Dedifferentiated amniotic fluid mesenchymal stem cell (primary cell): ENCODE data around the gene TGFBR3.

Experiments
- DNase-seq: peaks from one replicate; pipeline ENCODE4 v3.0.0-alpha.2; 2016; ENCODE audit errors: extremely low spot score

TGFBR3 gene

DNA sequence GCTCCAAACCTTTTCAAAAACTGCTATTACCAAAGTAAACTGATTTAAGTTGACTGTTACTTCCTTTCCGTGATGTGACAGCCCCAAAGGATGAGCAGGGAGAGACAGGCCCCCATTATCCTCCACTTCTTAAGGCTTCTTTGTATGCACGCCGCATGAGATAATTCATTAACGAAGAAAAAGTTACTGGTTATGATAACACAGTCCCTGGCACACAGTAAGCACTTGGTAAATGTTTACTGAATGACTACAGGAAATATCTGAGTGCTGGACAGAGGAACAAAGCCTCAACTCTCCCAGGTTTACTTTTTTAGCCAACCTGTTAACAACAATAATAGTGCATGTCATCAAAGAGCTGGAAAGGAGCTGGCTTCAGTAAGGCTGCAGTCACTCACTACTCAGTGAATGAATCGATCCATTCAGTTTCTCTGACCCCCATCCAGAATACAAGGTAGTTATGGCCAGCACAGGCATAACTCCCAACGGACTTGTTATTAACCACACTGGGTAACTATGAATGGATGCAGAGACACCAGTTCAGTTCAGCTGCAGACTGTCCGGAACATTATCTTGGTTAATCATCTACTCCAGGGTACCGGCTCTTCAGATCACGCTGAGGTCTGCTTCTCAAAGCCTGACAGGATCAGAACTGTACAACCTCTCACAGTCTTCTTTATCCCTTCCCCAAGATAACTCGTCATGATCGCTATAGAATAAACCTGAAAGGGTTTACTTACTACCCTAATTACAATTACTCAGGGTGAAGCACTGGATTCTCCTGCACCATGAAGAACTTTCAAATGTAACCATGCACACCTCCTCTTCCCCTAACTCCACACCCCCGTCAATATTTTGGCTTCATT, 58.3 kb downstream of the TGFBR3 start:
- no peak for DNase-seq

DNA sequence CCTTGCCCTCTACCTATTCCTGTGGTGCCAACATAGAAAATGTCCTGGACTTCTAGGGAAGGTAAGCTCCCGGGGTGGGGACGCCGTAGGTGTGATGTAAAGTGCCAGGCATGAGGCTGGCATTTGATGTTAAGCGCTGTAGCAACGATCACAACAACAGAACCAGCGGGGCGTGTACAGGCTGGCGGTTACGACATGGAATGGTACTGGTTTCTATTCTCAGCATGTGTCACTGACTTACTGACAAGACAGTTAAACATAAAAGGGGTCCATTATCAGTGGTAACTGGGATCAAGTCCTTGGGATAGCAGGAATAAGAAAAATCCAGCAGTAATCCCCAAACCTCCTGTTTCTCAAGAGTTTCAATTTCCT, 58.9 kb downstream of the TGFBR3 start:
- no peak for DNase-seq

GRCh38 chr1:91826649-91827048, 59.3 kb downstream of the TGFBR3 start:
- no peak for DNase-seq

DNA sequence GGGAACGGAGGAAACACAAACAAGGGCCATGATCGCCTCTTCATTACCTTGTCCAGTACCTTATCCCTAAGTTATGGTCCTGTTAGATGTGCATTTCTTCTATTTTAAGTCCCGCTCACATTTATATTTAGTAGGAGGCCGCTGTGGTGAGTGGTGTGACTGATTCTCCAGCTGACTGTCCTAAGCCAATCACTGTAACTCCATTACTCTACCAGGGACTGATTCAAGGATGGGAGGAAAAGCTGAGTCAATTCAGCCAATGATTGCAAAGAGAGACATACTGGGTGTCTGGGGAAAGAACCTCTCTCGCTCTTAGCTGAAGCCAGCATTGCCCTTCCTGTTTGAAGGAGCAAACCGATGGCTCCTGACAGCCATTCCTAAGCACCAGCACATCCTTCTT, 59.7 kb downstream of the TGFBR3 start:
- DNase-seq: no peak

- no peak for DNase-seq
These were observed 64.7 kb downstream of the TGFBR3 start for GRCh38 chr1:91821126-91821868.

DNA sequence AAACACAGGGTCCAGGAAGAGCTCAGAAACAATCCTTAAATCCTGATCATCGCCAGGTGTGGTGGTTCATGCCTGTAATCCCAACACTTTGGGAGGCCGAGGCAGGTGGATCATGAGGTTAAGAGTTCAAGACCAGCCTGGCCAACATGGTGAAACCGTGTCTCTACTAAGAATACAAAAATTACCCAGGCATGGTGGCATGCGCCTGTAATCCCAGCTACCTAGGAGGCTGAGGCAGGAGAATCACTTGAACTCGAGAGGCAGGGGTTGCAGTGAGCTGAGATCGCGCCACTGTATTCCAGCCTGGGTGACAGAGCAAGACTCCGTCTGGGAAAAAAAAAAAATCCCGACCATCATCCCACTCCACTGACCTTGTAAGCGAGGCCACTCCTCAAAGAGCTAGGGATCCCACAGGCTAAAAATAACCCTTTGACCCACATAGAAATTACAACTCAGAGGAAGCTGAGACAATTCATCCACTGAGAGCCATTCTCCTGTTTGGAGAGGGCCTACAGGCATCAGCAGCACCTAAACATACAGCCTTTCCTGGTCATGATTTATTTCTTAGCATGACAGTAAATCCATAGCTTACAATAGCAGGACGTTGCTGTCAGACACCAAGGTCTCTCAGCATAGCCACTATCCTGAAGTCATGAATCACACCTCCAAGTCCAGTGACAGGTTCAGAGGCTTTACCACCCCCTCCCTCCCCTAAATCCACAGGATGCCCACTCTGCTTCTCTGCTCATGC, 66.7 kb downstream of the TGFBR3 start:
- DNase-seq: no peak

- no peak for DNase-seq
These were observed 67.3 kb downstream of the TGFBR3 start for GRCh38 chr1:91818713-91818975.

DNA sequence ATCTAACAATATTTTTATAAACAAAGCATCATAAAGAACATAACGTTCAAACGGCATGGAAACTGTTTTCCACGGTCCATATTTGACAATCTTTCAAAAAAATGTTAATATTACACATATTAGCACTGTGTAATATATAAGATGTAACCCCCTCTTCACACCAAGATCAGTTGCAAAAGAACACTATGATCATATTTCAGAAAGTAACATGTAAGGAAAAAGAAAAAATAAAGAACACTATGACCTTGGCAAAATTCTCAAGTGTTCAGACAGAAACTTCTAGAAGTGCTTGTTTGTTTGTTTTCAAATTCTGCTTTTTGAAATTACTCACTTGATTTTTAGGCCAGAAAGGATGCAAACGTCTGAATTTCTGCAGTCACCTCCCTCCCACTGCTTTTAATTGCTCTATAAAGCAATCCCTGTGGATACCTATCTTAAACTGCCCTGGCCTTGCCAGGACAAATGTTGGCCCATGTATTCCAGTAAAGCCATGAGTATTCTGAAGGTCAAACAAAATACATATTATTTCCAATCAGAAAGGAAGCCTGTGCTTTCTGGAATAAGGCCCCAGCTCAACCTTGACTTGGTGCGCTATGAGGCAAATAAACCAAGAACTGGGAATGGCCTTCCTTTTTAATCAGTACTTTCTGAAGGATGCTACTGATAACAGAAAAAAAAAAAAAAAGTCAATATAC, 68.6 kb downstream of the TGFBR3 start:
- DNase-seq: no peak

- no peak for DNase-seq
These were observed 69.9 kb downstream of the TGFBR3 start for GRCh38 chr1:91816031-91816430.

DNA sequence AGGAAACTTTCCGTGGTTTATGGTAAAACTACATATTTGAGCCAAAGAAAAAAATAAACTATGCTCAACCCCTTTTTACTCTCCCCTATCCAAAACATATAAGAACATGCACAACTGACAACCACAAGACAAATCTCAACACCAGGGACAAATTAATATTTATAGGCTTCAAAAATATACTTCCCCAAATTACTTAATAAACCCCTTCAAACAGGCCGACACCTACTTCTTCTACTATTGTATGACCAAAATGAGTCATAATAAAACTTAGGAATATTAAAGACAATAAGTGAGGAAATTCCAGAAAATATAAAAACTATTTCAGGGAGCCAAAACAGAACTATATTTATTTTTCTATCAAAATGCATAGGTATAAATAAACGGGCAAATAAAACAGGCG, 71.5 kb downstream of the TGFBR3 start:
- DNase-seq: no peak

GRCh38 chr1:91813813-91814212, 72.1 kb downstream of the TGFBR3 start:
- DNase-seq: no peak

- no peak for DNase-seq
These were observed 74.5 kb downstream of the TGFBR3 start for GRCh38 chr1:91811363-91812025.

DNA sequence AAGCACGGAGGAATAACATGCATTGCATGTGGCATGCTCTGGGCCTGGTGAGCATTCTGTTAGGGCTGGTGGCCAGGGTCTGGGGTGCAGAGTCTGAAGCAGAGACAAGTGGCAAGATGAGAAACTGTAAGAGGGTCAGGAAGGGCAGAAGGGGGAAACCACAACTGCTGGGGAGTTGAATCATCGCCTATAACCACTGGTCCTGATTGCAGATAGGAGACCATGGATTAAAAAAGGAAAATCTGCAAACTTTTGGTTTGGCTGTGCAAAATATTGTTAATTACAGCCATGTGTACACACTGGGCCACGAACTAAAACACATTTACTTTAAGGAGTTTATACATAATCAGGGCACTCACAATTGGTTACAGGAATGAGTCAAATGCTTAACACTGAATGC, 76.6 kb downstream of the TGFBR3 start:
- DNase-seq: no peak

DNA sequence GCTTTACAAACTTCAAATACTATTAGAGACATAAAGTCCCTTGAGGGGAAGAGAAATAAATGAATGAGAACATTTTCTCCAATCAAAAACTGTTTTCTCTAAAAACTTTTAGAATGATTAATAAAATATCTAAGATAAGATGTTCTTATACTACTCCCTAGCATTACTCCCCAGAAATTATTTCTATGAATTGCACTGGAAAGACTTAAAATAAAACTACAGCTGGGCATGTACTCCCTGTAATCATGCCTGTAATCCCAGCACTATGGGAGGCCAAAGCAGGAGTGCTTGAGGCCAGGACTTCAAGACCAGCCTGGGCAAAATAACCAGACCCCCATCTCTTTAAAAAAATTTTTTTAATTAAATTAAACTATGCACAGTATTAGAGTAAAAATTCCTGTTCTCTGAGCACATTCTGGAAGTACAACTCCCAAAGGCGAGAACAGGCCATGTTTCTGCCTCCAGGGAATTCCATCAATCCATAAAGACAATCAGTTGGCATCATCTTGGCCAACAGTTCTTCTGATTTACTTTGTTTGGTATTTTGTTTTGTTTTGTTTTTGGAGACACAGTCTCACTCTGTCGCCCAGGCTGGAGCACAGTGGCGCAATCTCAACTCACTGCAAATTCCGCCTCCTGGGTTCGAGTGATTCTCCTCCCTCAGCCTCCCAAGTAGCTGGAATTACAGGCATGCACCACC, 77.9 kb downstream of the TGFBR3 start:
- no peak for DNase-seq

GRCh38 chr1:91806769-91807700, 78.9 kb downstream of the TGFBR3 start:
- DNase-seq: no peak

GRCh38 chr1:91806181-91806768, 79.7 kb downstream of the TGFBR3 start:
- DNase-seq: no peak

DNA sequence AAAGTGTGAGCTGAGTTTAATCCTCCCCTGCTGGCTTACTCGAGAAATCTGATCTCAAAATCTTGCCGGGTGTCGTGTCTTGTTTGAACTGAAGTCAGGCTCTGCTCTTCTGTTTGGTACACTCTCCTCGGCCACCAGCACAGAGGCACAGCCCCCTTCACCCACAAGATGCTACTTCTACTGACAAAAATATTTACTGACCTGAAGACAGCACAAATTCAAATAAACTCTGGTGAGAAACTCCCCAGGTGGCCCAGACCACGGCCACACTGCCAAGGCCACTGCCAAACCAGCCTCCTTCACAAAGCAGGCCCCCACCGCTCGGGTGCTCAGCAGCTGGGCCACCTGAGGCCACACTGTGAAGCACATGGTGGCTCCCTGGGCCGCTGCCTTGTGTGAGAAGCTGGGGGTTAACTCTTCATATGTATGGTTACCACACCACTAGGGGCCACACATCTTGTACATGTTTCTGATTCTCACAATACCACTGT, 80.6 kb downstream of the TGFBR3 start:
- DNase-seq: no peak

- DNase-seq: no peak
These were observed 81.4 kb downstream of the TGFBR3 start for GRCh38 chr1:91804546-91805023.

DNA sequence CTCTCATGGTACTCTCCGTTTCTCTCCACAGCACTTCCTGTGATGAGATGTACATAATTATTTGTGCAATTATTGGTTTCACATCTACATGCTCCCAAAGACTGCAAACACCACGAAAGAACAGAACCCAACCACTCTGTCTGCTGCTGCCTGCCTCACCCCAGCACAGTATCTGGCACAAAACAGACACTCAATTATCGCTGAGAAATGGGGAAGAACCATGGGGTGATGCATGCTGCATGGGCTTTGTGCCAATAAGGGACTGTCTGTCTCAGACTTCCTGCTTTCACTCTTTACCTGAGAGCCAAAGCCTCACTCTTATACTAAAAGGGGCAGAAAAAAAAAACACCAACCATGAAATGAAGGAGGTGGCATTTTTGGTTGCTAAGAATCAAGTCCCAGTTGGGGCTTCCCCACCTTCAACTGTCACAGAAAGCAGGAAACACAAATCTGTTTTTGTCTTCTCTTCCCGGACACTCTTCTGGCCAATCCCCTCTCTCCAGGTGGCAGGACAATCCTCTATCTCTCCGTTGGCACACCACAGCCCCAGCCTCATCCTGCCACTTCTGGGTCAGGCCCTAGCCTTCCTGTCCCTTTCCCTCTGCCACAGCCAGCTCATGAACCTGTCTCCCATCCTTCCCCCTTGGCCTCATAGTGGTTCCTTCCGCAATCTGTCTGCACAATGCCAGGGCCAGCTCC, 82.0 kb downstream of the TGFBR3 start:
- no peak for DNase-seq
